Psoas muscle (tissue), 8 donors: Measurements from ENCODE around the gene DYRK2. TPM values are rescaled to one million over a fixed set of nuclear protein-coding genes. Genes with fewer than 3 reads are reported as not detected.
A peak's percentile ranks its signal among the peaks of the same experiment; 100 is the strongest.

Source experiments
- ATAC-seq, 4 donors: fragments of 200-7000 bp; cut with Tn5 transposase; one replicate each; pipeline ENCODE4 v1.9.1; 2020; ENCODE audit warnings: moderate library complexity in 3 of 4, mild to moderate bottlenecking in 2 of 4
- DNase-seq, 2 donors: peaks; one replicate each; pipeline ENCODE4 v3.0.0-alpha.2; 2020
- H3K27ac ChIP-seq: fragments of 200-600 bp; one replicate; pipeline ENCODE4 v1.8.0; 2022
- H3K27me3 ChIP-seq, 3 donors: fragments of 200-600 bp in 1 of 3; one replicate each; pipeline versions ENCODE4 v1.6.1 to v1.8.0; 2013 to 2022; ENCODE audit warnings: low read length in 2 of 3, mild to moderate bottlenecking in 2 of 3, moderate library complexity in 1 of 3; ENCODE audit not compliant: insufficient read depth in 3 of 3
- H3K36me3 ChIP-seq, 2 donors: fragments of 200-600 bp in 1 of 2; one replicate each; pipeline versions ENCODE4 v1.6.1 to v1.8.0; 2013 to 2022; ENCODE audit warnings: low read depth in 1 of 2, mild to moderate bottlenecking in 1 of 2, moderate library complexity in 1 of 2; ENCODE audit not compliant: insufficient read depth in 1 of 2
- H3K4me1 ChIP-seq: fragments of 200-600 bp; one replicate; pipeline ENCODE4 v1.8.0; 2022
- H3K4me3 ChIP-seq: fragments of 200-600 bp; one replicate; pipeline ENCODE4 v1.8.0; 2022; ENCODE audit warnings: mild to moderate bottlenecking
- H3K9me3 ChIP-seq: fragments of 200-600 bp; one replicate; pipeline ENCODE4 v1.8.0; 2022
- WGBS, 3 donors: extraction: QIAGEN DNeasy Blood & Tissue Kit; methylation state at CpG; one replicate each; pipeline versions ENCODE4 v1.1.6 to v1.1.7; 2013; 5-methylcytosine and 5-hydroxymethylcytosine counted together
- intact Hi-C, 2 donors: fragments of 100-400 bp; cut with DNase I; formaldehyde crosslinking; loops; one replicate each; pipeline versions ENCODE4 v1.11.0 to v1.14.2; 2022
- polyA plus RNA-seq, 3 donors: library from polyadenylated mRNA; stranded (reverse); fragments of 200-250 nt; gene quantifications; one replicate each; pipeline ENCODE4 v1.2.3, GENCODE V29; 2013
- total RNA-seq, 4 donors: library from RNA; stranded (reverse); fragmentation: NEBNext Ultra II Directional in 2 of 4; extraction: Animal tissue kit (Norgen Biotek cat#: 25700) in 2 of 4; gene quantifications; one replicate each; pipeline versions ENCODE4 v1.2.1 to v1.2.4, GENCODE V29; 2021 to 2023
- TF ChIP-seq, protein P1 (sequence below): fragments of 200-600 bp; IDR thresholded peaks from one replicate; pipeline ENCODE4 v1.8.0; 2022; ENCODE audit warnings: antibody characterized with exemption
- donor health status: healthy with polysubstance abuse.
- donor health status: DM: no; HTN: no; CAD: no; lungs with moderate emphysema.
- donor health status: Bipolar disorder and iron deficiency.
- donor health status: healthy.
- donor health status: DM: yes; HTN: yes; CAD: no.
- donor health status: DM: no; HTN: no; CAD: no.
- donor health status: DM: no; HTN: no; CAD: no.
- donor health status: DM: yes; HTN: yes; CAD: no.

DYRK2 gene
- total and polyA plus RNA-seq, 7 donors: 2.8 to 46.4 (median 11.0) TPM

DNA sequence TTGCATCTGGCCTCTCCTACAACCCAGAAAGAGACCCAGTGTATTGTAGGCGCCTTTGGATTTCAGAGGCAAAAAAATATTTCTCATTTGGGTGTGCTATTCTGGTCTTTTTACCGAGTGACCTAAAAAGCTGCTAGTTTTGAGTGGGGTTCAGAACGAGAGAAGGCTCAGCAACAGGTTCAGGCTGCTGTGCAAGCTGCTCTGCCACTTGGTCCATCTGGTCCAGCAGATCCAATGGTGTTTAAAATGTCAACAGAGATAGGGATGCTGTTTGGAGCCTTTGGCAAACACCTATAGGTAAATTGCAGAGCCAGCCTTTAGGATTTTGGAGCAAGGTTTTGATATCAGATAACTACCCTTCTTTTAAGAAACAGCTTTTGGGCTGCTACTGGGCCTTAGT lies 25.3 kb upstream of the DYRK2 start:
- ATAC-seq: no peak
- WGBS, 3 donors: 95 to 97% (median 96%) methylated on average over 3 of the region's 3 CpGs
- Histone ChIP-seq H3K4me3 (no peak overlapping the region), H3K4me1 (peaks cover 5% of the 10 kb centered on the region), H3K9me3 (no peaks in the 10 kb centered on the region), H3K27me3 (no peaks in the 10 kb centered on the region), H3K27ac (no peak overlapping the region), H3K36me3 (no peaks in the 10 kb centered on the region)
- DNase-seq: no peak
- TF ChIP-seq, protein P1, sequence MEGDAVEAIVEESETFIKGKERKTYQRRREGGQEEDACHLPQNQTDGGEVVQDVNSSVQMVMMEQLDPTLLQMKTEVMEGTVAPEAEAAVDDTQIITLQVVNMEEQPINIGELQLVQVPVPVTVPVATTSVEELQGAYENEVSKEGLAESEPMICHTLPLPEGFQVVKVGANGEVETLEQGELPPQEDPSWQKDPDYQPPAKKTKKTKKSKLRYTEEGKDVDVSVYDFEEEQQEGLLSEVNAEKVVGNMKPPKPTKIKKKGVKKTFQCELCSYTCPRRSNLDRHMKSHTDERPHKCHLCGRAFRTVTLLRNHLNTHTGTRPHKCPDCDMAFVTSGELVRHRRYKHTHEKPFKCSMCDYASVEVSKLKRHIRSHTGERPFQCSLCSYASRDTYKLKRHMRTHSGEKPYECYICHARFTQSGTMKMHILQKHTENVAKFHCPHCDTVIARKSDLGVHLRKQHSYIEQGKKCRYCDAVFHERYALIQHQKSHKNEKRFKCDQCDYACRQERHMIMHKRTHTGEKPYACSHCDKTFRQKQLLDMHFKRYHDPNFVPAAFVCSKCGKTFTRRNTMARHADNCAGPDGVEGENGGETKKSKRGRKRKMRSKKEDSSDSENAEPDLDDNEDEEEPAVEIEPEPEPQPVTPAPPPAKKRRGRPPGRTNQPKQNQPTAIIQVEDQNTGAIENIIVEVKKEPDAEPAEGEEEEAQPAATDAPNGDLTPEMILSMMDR: no peak
- intact Hi-C loops: no loop called here

DNA sequence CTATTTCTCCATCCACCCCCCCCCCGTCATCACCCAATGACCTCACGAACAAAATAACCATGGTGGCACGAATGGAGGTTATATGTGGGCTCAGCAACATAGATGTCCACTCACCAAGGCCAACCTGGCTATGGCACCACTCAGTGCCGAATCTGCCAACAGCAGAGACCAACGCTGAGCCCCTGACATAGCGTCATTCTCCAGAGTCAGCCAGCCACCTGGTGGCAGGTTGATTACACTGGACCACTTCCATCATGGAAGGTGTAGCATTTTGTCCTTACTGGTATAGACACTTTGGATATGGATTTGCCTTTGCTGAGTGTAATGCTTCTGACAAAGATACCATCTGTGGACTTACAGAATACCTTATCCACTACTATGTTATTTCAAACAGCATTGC lies 24.2 kb upstream of the DYRK2 start:
- ATAC-seq (no peak), DNase-seq (no peak)
- TF ChIP-seq, protein P1: no peak
- 93 to 95% (median 94%) methylated on average over 6 of the region's 6 CpGs for WGBS, 3 donors
- Histone ChIP-seq H3K36me3 (no peaks in the 10 kb centered on the region), H3K27me3 (no peaks in the 10 kb centered on the region), H3K4me1 (peaks cover 5% of the 10 kb centered on the region), H3K9me3 (no peaks in the 10 kb centered on the region), H3K27ac (no peak overlapping the region), H3K4me3 (no peak overlapping the region)
- intact Hi-C loops: no loop called here

DNA sequence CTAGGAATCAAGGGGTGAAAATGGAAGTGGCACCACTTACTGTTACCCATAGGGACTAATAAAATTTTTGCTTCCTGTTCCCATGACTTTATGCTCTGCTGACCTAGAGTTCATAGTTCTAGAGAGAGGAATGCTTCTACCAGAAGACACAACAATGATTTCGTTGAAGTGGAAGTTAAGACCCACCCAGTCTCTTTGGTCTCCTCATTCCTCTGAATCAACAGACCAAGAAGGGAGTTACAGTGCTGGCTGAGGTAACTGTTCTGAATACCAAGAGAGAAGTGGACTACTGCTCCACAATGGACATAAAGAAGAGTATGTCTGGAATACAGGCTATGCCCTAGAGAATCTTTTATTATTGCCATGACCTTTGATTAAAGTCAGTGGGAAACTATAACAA lies 23.5 kb upstream of the DYRK2 start:
- Histone ChIP-seq H3K36me3 (no peaks in the 10 kb centered on the region), H3K4me1 (peaks cover 5% of the 10 kb centered on the region), H3K27ac (no peak overlapping the region), H3K27me3 (no peaks in the 10 kb centered on the region), H3K4me3 (no peak overlapping the region), H3K9me3 (no peaks in the 10 kb centered on the region)
- DNase-seq: no peak
- TF ChIP-seq, protein P1: no peak
- WGBS, 3 donors: 68 to 76% (median 74%) methylated on average over 1 of the region's 1 CpG
- ATAC-seq: no peak
- intact Hi-C loops: no loop called here

DNA sequence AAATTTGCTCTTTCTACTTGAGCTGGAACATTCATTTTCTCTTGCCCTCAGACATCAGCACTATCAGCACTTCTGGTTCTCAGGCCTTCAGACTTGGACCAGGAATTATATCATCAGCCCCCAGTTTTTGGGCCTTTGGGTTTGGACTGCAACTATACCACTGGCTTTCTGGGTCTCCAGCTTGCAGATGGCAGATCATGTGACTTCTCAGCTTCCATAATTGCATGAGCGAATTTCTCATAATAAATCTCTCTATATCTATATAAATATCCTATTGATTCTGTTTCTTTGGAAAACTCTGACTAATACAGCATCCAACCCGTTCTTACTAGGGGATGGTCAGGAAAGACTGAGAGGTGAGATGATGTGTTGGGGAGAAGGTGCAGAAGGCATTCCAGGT lies 22.4 kb upstream of the DYRK2 start:
- DNase-seq: no peak
- ATAC-seq: no peak
- TF ChIP-seq, protein P1: no peak
- Histone ChIP-seq H3K9me3 (no peaks in the 10 kb centered on the region), H3K36me3 (no peaks in the 10 kb centered on the region), H3K4me3 (no peak overlapping the region), H3K4me1 (peaks cover 5% of the 10 kb centered on the region), H3K27me3 (no peaks in the 10 kb centered on the region), H3K27ac (no peak overlapping the region)
- WGBS, 3 donors: 93 to 94% (median 93%) methylated on average over 2 of the region's 2 CpGs
- intact Hi-C loops: no loop called here

DNA sequence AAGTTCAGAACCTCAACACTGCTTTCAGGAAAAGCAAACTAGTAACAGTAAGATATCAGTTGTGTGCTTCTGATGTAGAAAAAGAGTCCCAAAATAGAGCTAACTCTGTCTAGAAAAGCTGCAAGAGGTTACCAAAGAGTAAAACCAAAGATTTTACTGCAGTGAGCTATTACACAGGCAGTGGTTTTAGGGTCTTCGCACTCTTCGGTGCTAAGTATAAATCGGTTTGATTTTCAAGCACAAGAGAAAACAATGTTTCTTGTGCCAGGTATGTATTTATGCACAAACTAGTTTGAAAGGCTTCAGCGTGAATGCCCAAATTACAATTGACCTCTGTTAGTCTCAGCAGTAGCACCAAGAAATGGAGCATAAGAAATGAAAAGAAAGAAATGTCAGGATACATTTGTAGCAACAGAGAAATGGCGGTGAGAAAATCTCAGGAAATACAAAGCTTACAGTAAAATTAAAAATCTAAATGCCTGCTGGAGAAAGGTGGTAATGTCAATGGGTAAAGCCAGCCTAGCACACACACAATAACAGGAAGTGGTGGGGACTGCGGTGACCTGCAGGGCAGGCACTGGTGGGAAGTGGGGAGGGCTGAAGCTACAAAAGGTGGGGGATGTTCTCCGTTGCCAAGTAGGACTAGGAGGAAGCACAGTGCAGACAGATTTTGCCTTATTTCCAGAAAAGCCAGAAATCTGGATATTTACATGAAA lies 18.0 kb upstream of the DYRK2 start:
- no peaks in the 10 kb centered on the region for H3K36me3 ChIP-seq
- no peak overlapping the region for H3K4me3 ChIP-seq
- no peak overlapping the region for H3K27ac ChIP-seq
- H3K27me3 ChIP-seq: no peaks in the 10 kb centered on the region
- no peaks in the 10 kb centered on the region for H3K4me1 ChIP-seq
- no peaks in the 10 kb centered on the region for H3K9me3 ChIP-seq
- ATAC-seq (no peak), DNase-seq (peak in 1 of 2 donors; percentile 52)
- 57 to 65% (median 58%) methylated on average over 7 of the region's 7 CpGs for WGBS, 3 donors
- intact Hi-C loops: no loop called here
- TF ChIP-seq, protein P1: no peak
